NCI-H1694 (cell line): ENCODE results near the gene AJAP1.

Source experiments
- DNase-seq: peaks from one replicate; lab custom pipeline; 2025; lab: John Stamatoyannopoulos, UW

The AJAP1 gene

DNA sequence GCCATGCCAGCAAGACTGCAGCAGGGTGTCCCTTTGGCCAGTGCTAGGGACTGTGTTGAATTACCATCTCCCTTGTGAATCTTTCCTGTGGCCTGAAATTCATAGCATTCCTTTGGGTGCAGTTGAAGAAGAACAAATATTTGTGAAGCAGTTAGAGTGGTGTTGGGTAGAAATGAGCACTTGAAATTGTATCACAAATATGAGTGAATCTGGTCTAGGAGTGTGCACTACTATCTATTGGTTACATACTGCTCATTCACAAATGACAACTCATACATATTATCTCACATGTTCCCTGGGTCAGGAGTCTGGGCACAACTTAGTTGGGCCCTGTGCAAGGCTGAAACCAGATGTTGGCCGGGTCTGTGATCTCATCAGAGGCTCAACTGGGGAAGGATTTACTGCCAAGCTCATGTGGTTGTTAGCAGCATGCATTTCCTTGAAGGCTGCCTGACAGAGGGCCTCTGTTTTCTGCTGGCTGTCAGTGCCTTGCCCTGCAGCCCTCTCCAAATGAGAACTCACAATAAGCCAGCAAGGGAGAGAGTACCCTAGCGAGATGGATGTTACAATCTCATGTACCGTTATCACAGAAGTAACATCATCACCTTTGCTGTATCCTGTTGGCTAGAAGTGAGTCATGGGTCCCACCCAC is 23.8 kb downstream of the AJAP1 start:
- no peak for DNase-seq

GRCh38 chr1:4681026-4681425 is 26.6 kb downstream of the AJAP1 start:
- DNase-seq, result no peak

GRCh38 chr1:4682607-4683220 is 28.3 kb downstream of the AJAP1 start:
- no peak for DNase-seq

DNA sequence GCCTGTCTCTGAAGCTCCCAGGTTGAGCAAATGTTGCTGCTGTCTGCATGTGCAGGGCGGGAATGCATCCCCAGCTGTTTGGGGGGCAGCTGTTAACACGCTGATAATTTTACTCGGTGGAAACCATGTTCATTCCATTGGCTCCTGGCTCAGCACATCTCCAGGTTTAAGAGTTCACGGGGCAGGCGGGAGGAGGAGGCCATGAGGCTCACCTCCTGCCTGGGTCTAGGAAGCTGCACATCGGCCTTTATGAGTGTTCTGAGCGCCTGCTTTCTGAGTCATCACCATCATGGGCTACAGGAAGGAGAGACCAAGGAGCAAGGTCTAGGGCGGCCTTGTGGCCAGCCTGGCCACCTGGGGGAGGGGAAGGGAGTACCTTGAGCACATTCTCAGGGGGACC is 29.7 kb downstream of the AJAP1 start:
- no peak for DNase-seq

- no peak for DNase-seq
Observed at GRCh38 chr1:4684864-4685522, 30.6 kb downstream of the AJAP1 start.

- DNase-seq, result no peak
Observed at GRCh38 chr1:4685523-4685865, 31.1 kb downstream of the AJAP1 start.

DNA sequence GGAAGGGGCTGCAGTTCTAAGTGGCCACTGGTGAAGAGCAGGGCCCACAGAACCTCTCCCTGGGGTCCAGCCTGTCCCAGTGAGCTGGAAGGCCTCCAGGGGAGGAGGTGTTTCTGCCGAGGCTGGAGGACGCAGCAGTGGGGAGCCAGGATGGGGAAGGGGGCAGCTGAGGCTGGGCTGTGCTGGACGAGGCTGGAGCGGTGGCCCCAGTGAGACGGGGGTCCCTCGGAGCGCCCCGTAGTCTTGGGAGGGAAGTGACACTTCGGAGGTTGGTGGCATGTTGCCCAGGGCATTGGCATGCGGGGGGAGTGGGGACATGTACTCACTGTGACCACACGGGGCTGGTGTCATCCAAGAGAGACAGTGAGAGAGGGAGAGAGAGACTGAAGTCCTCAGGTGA is 33.5 kb downstream of the AJAP1 start:
- DNase-seq, result no peak

DNA sequence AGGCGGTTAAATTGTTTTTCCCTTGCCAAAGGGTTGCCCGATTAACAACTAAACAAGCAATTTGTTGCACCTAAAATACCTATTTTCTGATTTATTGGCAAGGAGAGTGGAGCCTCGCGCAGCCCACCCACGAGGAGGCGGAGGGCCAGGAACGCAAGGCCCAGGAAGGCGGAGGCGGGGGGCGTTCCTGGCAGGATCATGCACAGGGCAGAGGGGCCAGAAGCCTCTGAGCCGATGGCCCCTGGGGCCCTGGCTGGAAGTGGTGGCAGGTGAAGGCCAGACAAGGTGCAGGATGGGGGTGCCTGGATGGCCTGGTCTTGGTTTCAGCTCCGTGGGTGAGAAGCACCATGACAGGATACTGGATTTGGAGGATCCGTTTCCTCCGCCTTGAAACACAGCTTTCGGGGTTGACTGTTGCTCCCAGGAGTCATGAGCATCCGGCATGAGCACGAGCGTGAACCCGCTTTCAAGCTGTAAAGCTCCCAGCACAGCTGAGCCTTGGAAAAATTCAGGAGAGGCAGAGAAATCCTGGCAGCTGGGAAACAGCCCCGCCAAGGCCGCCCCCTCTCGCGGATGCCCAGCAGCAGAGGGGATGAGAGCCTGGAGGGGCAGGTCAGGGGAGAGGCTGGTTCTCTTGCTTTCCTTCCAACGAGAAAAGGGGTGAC is 35.0 kb downstream of the AJAP1 start:
- no peak for DNase-seq

DNA sequence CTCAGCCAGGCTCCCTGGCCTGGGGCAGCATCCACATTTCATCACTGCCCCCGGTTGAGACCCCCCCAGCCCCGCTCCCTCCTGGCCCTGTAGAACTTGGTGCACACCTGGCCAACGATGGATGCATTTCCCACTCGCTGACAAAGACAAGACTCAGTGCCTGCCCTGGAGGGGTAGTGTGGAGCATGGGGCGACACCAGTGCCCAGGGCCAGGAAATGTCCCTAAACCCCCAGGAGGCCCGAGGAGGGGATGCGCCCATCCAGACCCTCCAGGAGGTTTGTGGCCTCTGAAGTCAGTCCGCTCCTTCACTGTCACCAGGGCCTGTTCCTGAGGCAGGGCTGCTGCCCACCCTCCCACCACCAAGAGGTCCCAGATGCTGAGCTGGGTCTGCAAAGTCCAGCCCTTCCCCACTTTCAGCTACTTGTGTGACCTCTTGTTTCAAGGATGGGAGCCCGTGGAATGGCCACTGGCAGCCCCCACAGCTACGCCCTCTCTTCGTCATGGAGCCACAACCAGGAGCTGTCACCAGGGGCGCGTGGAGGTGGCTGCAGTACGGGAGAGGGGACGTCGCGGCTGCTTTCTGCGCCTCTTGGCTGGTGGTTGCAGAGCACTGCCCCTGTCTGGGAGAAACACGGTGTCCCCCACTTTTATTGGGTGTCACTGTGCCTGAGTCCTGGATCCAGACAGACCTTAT is 35.7 kb downstream of the AJAP1 start:
- no peak for DNase-seq

- DNase-seq, result no peak
Observed at GRCh38 chr1:4690951-4691675, 36.7 kb downstream of the AJAP1 start.

GRCh38 chr1:4691766-4692405 is 37.5 kb downstream of the AJAP1 start:
- DNase-seq, result no peak

GRCh38 chr1:4692437-4692836 is 38.0 kb downstream of the AJAP1 start:
- DNase-seq, result no peak

- no peak for DNase-seq
Observed at GRCh38 chr1:4693331-4693730, 38.9 kb downstream of the AJAP1 start.

GRCh38 chr1:4693891-4694290 is 39.5 kb downstream of the AJAP1 start:
- no peak for DNase-seq

DNA sequence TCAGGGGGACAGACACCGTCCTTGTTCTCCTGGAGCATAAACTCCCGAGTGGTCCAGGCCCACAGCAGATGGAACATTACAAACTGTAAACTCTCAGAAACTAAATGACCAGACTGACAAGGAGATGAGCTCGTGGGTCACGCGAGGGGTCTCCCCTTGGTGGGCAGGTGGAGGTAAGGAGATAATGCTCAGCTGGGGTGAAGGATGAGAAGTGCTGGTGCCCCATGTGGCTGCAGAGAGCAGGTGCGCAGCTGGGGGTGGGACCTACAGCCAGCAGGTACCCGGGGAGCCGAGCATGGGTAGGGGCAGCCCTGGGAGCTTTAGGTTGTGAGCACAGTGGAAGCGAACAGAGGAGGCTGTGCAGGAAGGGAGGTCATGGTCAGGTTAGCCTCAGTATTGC is 40.1 kb downstream of the AJAP1 start:
- no peak for DNase-seq

GRCh38 chr1:4695241-4695640 is 40.8 kb downstream of the AJAP1 start:
- no peak for DNase-seq

DNA sequence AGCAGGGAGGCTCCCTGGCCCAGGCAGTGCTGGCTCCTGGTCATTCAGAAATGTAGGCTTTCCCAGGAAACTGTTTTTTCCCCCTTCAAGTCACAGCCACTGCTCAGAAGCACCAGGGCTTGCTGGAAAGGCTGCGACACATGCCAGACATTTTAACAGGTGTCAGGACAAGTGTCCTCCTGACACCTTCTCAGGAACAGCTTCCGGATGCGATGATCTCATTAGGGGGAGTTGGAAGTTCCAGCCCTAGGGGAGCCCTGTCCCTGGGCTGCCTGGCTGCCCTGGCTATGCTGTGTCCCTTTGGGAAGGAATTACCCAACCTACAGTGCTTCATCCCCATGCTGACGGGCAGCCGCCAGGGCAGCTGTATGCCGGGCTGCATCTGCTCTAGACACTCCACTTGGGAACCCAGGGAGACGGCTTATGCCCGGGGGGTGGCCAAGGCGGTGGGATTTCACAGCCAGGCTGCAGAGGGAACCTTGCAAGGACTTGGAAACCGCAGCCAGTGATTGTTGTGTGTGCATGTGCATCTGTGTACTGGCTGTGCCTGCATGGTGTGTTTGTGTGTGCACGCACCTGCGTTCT is 41.8 kb downstream of the AJAP1 start:
- DNase-seq, result no peak

GRCh38 chr1:4696753-4697152 is 42.3 kb downstream of the AJAP1 start:
- no peak for DNase-seq

GRCh38 chr1:4697801-4698200 is 43.4 kb downstream of the AJAP1 start:
- DNase-seq, result no peak

GRCh38 chr1:4698911-4699310 is 44.5 kb downstream of the AJAP1 start:
- no peak for DNase-seq
